Measurements from ENCODE around the gene SPATS2L.

- no peak for TF ChIP-seq POLR2A (IDR thresholded peaks at IDR 0.05; ENCODE audit: low read depth, low read length)
- no peak for TF ChIP-seq TAF1 (IDR thresholded peaks at IDR 0.05; ENCODE audit: low read depth, low read length)
- TF ChIP-seq PAX5 (IDR thresholded peaks at IDR 0.05; ENCODE audit: insufficient read depth, low read length, severe bottlenecking): no peak
Measured at GRCh38 chr2:200479692-200480265, 173.3 kb downstream of the SPATS2L start.

All from GM12891 (cell line).